Neuronal stem cell (in vitro differentiated cells): ENCODE results near the gene CAV3.

ENCODE experiments used
- DNase-seq: peaks from one replicate; pipeline ENCODE4 v3.0.0-alpha.2; 2013; ENCODE audit warnings: low spot score
- H2AFZ ChIP-seq: one replicate; pipeline ENCODE4 v1.6.1; 2013; ENCODE audit warnings: mild to moderate bottlenecking, low read length, inconsistent platforms
- H2AK5ac ChIP-seq: 2 replicates; pipeline ENCODE4 v1.6.1; 2013; ENCODE audit warnings: low read depth, mild to moderate bottlenecking, inconsistent platforms, low read length, moderate library complexity, mixed read lengths
- H2BK120ac ChIP-seq: 2 replicates; pipeline ENCODE4 v1.6.1; 2013; ENCODE audit warnings: low read depth, mild to moderate bottlenecking, inconsistent platforms, low read length, moderate library complexity, mixed read lengths
- H2BK12ac ChIP-seq: one replicate; pipeline ENCODE4 v1.6.1; 2013; ENCODE audit warnings: low read length, inconsistent platforms
- H2BK15ac ChIP-seq: 2 replicates; pipeline ENCODE4 v1.6.1; 2013; ENCODE audit warnings: mild to moderate bottlenecking, low read length, inconsistent platforms, mixed read lengths
- H2BK5ac ChIP-seq: one replicate; pipeline ENCODE4 v1.6.1; 2013; ENCODE audit warnings: inconsistent platforms, mild to moderate bottlenecking, low read length, moderate library complexity
- H3K14ac ChIP-seq: one replicate; pipeline ENCODE4 v1.6.1; 2013; ENCODE audit warnings: low read length, inconsistent platforms
- H3K18ac ChIP-seq: 2 replicates; pipeline ENCODE4 v1.6.1; 2013; ENCODE audit warnings: low read length, inconsistent platforms
- H3K23ac ChIP-seq: 2 replicates; pipeline ENCODE4 v1.6.1; 2013; ENCODE audit warnings: low read depth, mild to moderate bottlenecking, mixed read lengths, low read length, inconsistent platforms; ENCODE audit not compliant: poor library complexity
- H3K27ac ChIP-seq: replicated peaks from 3 replicates; pipeline ENCODE4 v1.5.1; 2013; ENCODE audit warnings: low read length, inconsistent platforms
- H3K27me3 ChIP-seq, 3 experiments: 2 replicates each; pipeline ENCODE4 v1.6.1; 2013; ENCODE audit warnings: low read length in 3 of 3, mild to moderate bottlenecking in 2 of 3, inconsistent platforms in 1 of 3, low read depth in 1 of 3, mixed read lengths in 1 of 3, moderate library complexity in 1 of 3; ENCODE audit not compliant: control insufficient read depth in 3 of 3, insufficient read depth in 3 of 3
- H3K36me3 ChIP-seq, 2 donors: replicated peaks in 1 of 2; 2 replicates each; pipeline ENCODE4 v1.6.1; 2013; ENCODE audit warnings: low read length in 2 of 2; ENCODE audit not compliant: control insufficient read depth in 2 of 2, insufficient read depth in 2 of 2
- H3K4ac ChIP-seq: 2 replicates; pipeline ENCODE4 v1.6.1; 2013; ENCODE audit warnings: inconsistent platforms, mild to moderate bottlenecking, low read length, moderate library complexity
- H3K4me1 ChIP-seq, 2 donors: 1 replicate in 1 of 2; 2 replicates in 1 of 2; pipeline ENCODE4 v1.6.1; 2013; ENCODE audit warnings: low read length in 2 of 2, low read depth in 1 of 2; ENCODE audit not compliant: control insufficient read depth in 2 of 2, insufficient read depth in 1 of 2
- H3K4me2 ChIP-seq: one replicate; pipeline ENCODE4 v1.6.1; 2013; ENCODE audit warnings: mild to moderate bottlenecking, low read length, inconsistent platforms; ENCODE audit not compliant: insufficient read depth, poor library complexity, severe bottlenecking
- H3K4me3 ChIP-seq, 2 donors: 2 replicates each; pipeline ENCODE4 v1.5.1; 2013; ENCODE audit warnings: low read length in 2 of 2, mild to moderate bottlenecking in 2 of 2, inconsistent platforms in 1 of 2, moderate library complexity in 1 of 2
- H3K79me1 ChIP-seq: one replicate; pipeline ENCODE4 v1.6.1; 2013; ENCODE audit warnings: low read depth, mild to moderate bottlenecking, inconsistent platforms, low read length, moderate library complexity
- H3K9ac ChIP-seq: one replicate; pipeline ENCODE4 v1.6.1; 2013; ENCODE audit warnings: mild to moderate bottlenecking, low read depth, low read length, inconsistent platforms; ENCODE audit not compliant: poor library complexity
- H3K9me3 ChIP-seq, 2 donors: replicated peaks in 1 of 2; 2 replicates each; pipeline versions ENCODE3 to v1.6.1; 2013; ENCODE audit warnings: low read length in 2 of 2, mild to moderate bottlenecking in 2 of 2, inconsistent platforms in 1 of 2, low read depth in 1 of 2, mixed read lengths in 1 of 2, moderate library complexity in 1 of 2; ENCODE audit not compliant: control insufficient read depth in 2 of 2, insufficient read depth in 1 of 2
- H4K8ac ChIP-seq: one replicate; pipeline ENCODE4 v1.6.1; 2013; ENCODE audit warnings: low read depth, mild to moderate bottlenecking, inconsistent platforms, low read length, moderate library complexity
- H4K91ac ChIP-seq: one replicate; pipeline ENCODE4 v1.6.1; 2013; ENCODE audit warnings: low read length, low read depth, mild to moderate bottlenecking, inconsistent platforms; ENCODE audit not compliant: poor library complexity
- WGBS, 2 donors: extraction: QIAGEN DNeasy Blood & Tissue Kit; methylation state at CpG; one replicate each; pipeline ENCODE4 v1.1.7; 2013; ENCODE audit warnings: missing lambda C conversion rate in 2 of 2, mixed read lengths in 1 of 2; ENCODE audit not compliant: insufficient read length in 2 of 2, insufficient replicate concordance in 1 of 2; ENCODE audit errors: extremely low coverage in 2 of 2; 5-methylcytosine and 5-hydroxymethylcytosine counted together

CAV3 gene

GRCh38 chr3:8705575-8705974, 28.0 kb upstream of the CAV3 start:
- H4K8ac ChIP-seq = no peak overlapping the region
- DNase-seq = no peak
- no peak overlapping the region for H3K23ac ChIP-seq
- H2BK120ac ChIP-seq = no peak overlapping the region
- H3K27me3 ChIP-seq = no peaks in the 10 kb centered on the region
- H3K4me3 ChIP-seq = no peak overlapping the region
- no peak overlapping the region for H2AK5ac ChIP-seq
- no peak overlapping the region for H3K4ac ChIP-seq
- no peaks in the 10 kb centered on the region for H3K36me3 ChIP-seq
- peaks cover 2 to 45% of the 10 kb centered on the region in 2 donors for H3K9me3 ChIP-seq
- no CpG with 5 or more reads among the region's 3 CpGs for WGBS, 2 donors
- H2BK5ac ChIP-seq = no peak overlapping the region
- no peak overlapping the region for H3K27ac ChIP-seq
- no peak overlapping the region for H3K18ac ChIP-seq
- no peak overlapping the region for H3K9ac ChIP-seq
- H2BK15ac ChIP-seq = no peak overlapping the region
- no peak overlapping the region for H4K91ac ChIP-seq
- peaks cover 0 to 2% of the 10 kb centered on the region in 2 donors for H3K4me1 ChIP-seq
- no peak overlapping the region for H3K14ac ChIP-seq
- no peak overlapping the region for H3K4me2 ChIP-seq
- H3K79me1 ChIP-seq = no peaks in the 10 kb centered on the region
- no peak overlapping the region for H2BK12ac ChIP-seq
- H2AFZ ChIP-seq = no peak overlapping the region

- no peak overlapping the region for H2AK5ac ChIP-seq
Measured at GRCh38 chr3:8709287-8709686, 24.3 kb upstream of the CAV3 start.

GRCh38 chr3:8709801-8710507, 23.6 kb upstream of the CAV3 start:
- no peak overlapping the region for H3K4ac ChIP-seq
- H3K9ac ChIP-seq = no peak overlapping the region
- WGBS, 2 donors = no CpG with 5 or more reads among the region's 8 CpGs
- H3K18ac ChIP-seq = no peak overlapping the region
- peaks cover 2 to 31% of the 10 kb centered on the region in 2 donors for H3K9me3 ChIP-seq
- H3K27me3 ChIP-seq = no peaks in the 10 kb centered on the region
- no peak overlapping the region for H4K91ac ChIP-seq
- H3K27ac ChIP-seq = no peak overlapping the region
- no peak overlapping the region for H3K4me3 ChIP-seq
- no peak overlapping the region for H2BK12ac ChIP-seq
- no peaks in the 10 kb centered on the region for H3K79me1 ChIP-seq
- no peak overlapping the region for H2AK5ac ChIP-seq
- no peak overlapping the region for H2BK120ac ChIP-seq
- no peak for DNase-seq
- no peak overlapping the region for H2BK15ac ChIP-seq
- peak overlapping the region; percentile 10 for H3K14ac ChIP-seq
- H4K8ac ChIP-seq = no peak overlapping the region
- no peaks in the 10 kb centered on the region for H3K36me3 ChIP-seq
- no peak overlapping the region for H3K4me2 ChIP-seq
- H3K4me1 ChIP-seq = peaks cover 2 to 5% of the 10 kb centered on the region in 2 donors
- H2AFZ ChIP-seq = no peak overlapping the region
- H3K23ac ChIP-seq = no peak overlapping the region
- no peak overlapping the region for H2BK5ac ChIP-seq

More at GRCh38 chr3:8709287-8709686, 24.3 kb upstream of the CAV3 start:
- Histone ChIP-seq H3K27ac (no peak overlapping the region), H3K4ac (no peak overlapping the region), H4K91ac (no peak overlapping the region), H4K8ac (no peak overlapping the region), H2BK120ac (no peak overlapping the region), H3K27me3 (no peaks in the 10 kb centered on the region), H2BK5ac (no peak overlapping the region), H3K4me1 (peaks cover 2 to 5% of the 10 kb centered on the region in 2 donors), H3K4me2 (no peak overlapping the region), H3K79me1 (no peaks in the 10 kb centered on the region), H3K9ac (no peak overlapping the region), H3K9me3 (peaks cover 2 to 35% of the 10 kb centered on the region in 2 donors), H2AFZ (no peak overlapping the region), H3K14ac (no peak overlapping the region), H3K23ac (no peak overlapping the region), H2BK12ac (no peak overlapping the region), H3K36me3 (no peaks in the 10 kb centered on the region), H3K18ac (no peak overlapping the region), H2BK15ac (no peak overlapping the region), H3K4me3 (no peak overlapping the region)
- no CpG with 5 or more reads among the region's 5 CpGs for WGBS, 2 donors
- no peak for DNase-seq

GRCh38 chr3:8712045-8712907, 21.3 kb upstream of the CAV3 start:
- Histone ChIP-seq H2AK5ac (peak overlapping the region; percentile 14), H3K79me1 (no peaks in the 10 kb centered on the region), H3K27ac (no peak overlapping the region), H2BK15ac (no peak overlapping the region), H3K27me3 (no peaks in the 10 kb centered on the region), H3K36me3 (no peaks in the 10 kb centered on the region), H3K9me3 (peaks cover 2 to 12% of the 10 kb centered on the region in 2 donors), H2BK5ac (no peak overlapping the region), H3K23ac (no peak overlapping the region), H3K9ac (no peak overlapping the region), H4K91ac (no peak overlapping the region), H3K4ac (no peak overlapping the region), H3K14ac (no peak overlapping the region), H3K4me1 (peaks cover 2 to 5% of the 10 kb centered on the region in 2 donors), H3K4me2 (no peak overlapping the region), H3K4me3 (no peak overlapping the region), H2BK120ac (no peak overlapping the region), H2AFZ (peak overlapping the region; percentile 53), H2BK12ac (no peak overlapping the region), H3K18ac (no peak overlapping the region), H4K8ac (no peak overlapping the region)
- WGBS, 2 donors = no CpG with 5 or more reads among the region's 9 CpGs
- no peak for DNase-seq
